ENCODE results near the gene FGF6. TPM values are rescaled to one million over a fixed set of nuclear protein-coding genes. Genes with fewer than 3 reads are reported as not detected.

The FGF6 gene
- total and polyA plus RNA-seq, 2 of the 13 experiments (the other 11 are each of a cell fraction or from before 2014, with no cell fraction given): not detected

DNA sequence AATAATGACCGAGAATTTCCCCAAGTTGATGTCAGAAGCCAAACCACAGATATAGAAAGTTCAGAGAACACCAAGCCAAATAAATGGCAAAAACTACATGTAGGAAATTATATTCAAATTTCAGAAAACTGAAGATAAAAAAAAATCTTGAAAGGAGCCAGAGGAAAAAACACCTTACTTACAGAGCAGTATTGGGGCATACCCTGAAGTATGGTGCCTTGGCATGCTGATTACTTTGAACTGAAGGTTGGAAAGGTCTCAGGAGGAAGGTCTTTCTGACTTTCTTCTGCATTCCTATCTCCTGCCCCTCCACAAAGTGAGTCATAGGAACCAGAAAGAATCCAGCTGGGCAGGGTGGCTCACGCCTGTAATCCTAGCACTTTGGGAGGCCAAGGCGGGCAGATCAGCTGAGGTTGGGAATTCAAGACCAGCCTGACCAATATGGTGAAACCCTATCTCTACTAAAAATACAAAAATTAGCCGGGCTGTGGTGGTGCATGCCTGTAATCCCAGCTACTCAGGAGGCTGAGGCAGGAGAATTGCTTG lies 8.8 kb upstream of the FGF6 start (continued):
- TF ChIP-seq, protein P1, sequence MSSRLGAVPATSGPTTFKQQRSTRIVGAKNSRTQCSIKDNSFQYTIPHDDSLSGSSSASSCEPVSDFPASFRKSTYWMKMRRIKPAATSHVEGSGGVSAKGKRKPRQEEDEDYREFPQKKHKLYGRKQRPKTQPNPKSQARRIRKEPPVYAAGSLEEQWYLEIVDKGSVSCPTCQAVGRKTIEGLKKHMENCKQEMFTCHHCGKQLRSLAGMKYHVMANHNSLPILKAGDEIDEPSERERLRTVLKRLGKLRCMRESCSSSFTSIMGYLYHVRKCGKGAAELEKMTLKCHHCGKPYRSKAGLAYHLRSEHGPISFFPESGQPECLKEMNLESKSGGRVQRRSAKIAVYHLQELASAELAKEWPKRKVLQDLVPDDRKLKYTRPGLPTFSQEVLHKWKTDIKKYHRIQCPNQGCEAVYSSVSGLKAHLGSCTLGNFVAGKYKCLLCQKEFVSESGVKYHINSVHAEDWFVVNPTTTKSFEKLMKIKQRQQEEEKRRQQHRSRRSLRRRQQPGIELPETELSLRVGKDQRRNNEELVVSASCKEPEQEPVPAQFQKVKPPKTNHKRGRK (CRISPR knock-in tag; IDR thresholded peaks at IDR 0.05): no peak
- TF ChIP-seq, protein P2, sequence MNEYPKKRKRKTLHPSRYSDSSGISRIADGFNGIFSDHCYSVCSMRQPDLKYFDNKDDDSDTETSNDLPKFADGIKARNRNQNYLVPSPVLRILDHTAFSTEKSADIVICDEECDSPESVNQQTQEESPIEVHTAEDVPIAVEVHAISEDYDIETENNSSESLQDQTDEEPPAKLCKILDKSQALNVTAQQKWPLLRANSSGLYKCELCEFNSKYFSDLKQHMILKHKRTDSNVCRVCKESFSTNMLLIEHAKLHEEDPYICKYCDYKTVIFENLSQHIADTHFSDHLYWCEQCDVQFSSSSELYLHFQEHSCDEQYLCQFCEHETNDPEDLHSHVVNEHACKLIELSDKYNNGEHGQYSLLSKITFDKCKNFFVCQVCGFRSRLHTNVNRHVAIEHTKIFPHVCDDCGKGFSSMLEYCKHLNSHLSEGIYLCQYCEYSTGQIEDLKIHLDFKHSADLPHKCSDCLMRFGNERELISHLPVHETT (CRISPR knock-in tag; conservative IDR thresholded peaks at IDR 0.05): no peak
- no peak for TF ChIP-seq ZSCAN30 (CRISPR knock-in tag; IDR thresholded peaks at IDR 0.05)
- no peak for TF ChIP-seq ZNF780A (CRISPR knock-in tag; IDR thresholded peaks at IDR 0.05)
- TF ChIP-seq, protein P3, sequence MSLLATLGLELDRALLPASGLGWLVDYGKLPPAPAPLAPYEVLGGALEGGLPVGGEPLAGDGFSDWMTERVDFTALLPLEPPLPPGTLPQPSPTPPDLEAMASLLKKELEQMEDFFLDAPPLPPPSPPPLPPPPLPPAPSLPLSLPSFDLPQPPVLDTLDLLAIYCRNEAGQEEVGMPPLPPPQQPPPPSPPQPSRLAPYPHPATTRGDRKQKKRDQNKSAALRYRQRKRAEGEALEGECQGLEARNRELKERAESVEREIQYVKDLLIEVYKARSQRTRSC (CRISPR knock-in tag; IDR thresholded peaks at IDR 0.05; ENCODE audit: low read depth): no peak
- TF ChIP-seq MTA3 (CRISPR knock-in tag; IDR thresholded peaks at IDR 0.05): no peak
- no peak for TF ChIP-seq SIN3A (IDR thresholded peaks at IDR 0.05; ENCODE audit: borderline replicate concordance, low read depth, low read length)
- no peak for TF ChIP-seq IKZF1 (IDR thresholded peaks at IDR 0.05)
- TF ChIP-seq ZNF552 (CRISPR knock-in tag; IDR thresholded peaks at IDR 0.05; ENCODE audit: borderline replicate concordance): no peak

DNA sequence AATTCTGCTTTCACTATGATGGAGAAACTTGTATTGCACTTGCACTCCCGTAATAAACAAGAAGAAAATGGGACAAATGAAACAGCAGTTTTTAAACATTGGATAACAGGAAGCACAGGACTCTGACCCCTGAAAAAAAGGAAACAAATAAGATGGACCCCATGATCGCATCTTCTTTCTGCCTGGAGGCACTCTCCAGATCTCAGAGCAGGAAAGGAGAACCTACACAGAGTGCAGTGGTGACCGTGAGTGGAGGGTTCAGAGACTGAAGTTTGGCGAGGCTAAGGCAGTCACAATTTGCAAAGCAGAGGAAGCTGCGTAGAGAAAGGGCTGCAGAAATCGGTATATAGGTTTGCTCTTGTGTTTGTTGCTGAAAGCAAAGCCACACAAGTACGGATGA lies 6.1 kb upstream of the FGF6 start:
- WGBS (ENCODE audit: low lambda C conversion rate): 16% methylated on average over 7 of the region's 7 CpGs
- FAIRE-seq: no peak
- Histone ChIP-seq H3K9me3 (ENCODE audit: low read length) (no peaks in the 10 kb centered on the region), H3K4me2 (ENCODE audit: low read depth, low read length) (no peak overlapping the region), H2AFZ (ENCODE audit: low read length) (no peak overlapping the region), H4K20me1 (ENCODE audit: insufficient read depth, low read length) (no peaks in the 10 kb centered on the region), H3K4me3 (replicated peaks in 1 of 3; ENCODE audit: insufficient read depth in 1 of 3, low read depth in 2 of 3, low read length in 3 of 3) (no peak overlapping the region), H3K4me1 (ENCODE audit: insufficient read depth, low read length) (peaks cover 22% of the 10 kb centered on the region), H3K36me3 (replicated peaks in 1 of 2; ENCODE audit: control insufficient read depth in 1 of 2, insufficient read depth in 2 of 2, low read length in 2 of 2) (no peaks in the 10 kb centered on the region), H3K9ac (ENCODE audit: insufficient read depth, low read depth, low read length) (no peak overlapping the region), H3K79me2 (ENCODE audit: insufficient read depth, low read length) (no peaks in the 10 kb centered on the region), H3K27me3 (ENCODE audit: control insufficient read depth in 1 of 2, insufficient read depth in 2 of 2, low read length in 2 of 2) (peaks cover 0 to 22% of the 10 kb centered on the region in 2 experiments; a peak in 4 of 5 replicates), H3K27ac (ENCODE audit: extremely low read length, insufficient read depth, low read length) (no peak overlapping the region)
- intact Hi-C loops (cut with micrococcal nuclease; ENCODE audit: unreplicated experiment): no loop called here
- in situ Hi-C loops (cut with HindIII; ENCODE audit: extremely low pct_ligation_motif_present, low pct_unique_long_range_greater_than_20kb): no loop called here
- no peak for DNase-seq (ENCODE audit: low spot score)
- POLR2A ChIA-PET: no interaction called here
- BruUV-seq (replicated peaks): no TSS peak
- no peak for ATAC-seq
- CTCF ChIA-PET (ENCODE audit: low intra/inter-chr PET ratio, low total read pairs): no interaction called here
- TF ChIP-seq SRY (CRISPR knock-in tag; IDR thresholded peaks at IDR 0.05) (no peak), ZSCAN31 (CRISPR knock-in tag; IDR thresholded peaks at IDR 0.05; ENCODE audit: low read depth) (no peak), RFX1 (IDR thresholded peaks at IDR 0.05) (no peak), MYC (CRISPR knock-in tag; IDR thresholded peaks at IDR 0.05; ENCODE audit: borderline replicate concordance) (no peak), SUZ12 (IDR thresholded peaks at IDR 0.05; ENCODE audit: low read depth, low read length) (no peak), LCORL (IDR thresholded peaks at IDR 0.05) (no peak), LCORL (CRISPR knock-in tag; IDR thresholded peaks at IDR 0.05) (no peak), SMARCE1 (IDR thresholded peaks at IDR 0.05; ENCODE audit: borderline replicate concordance) (no peak), ZNF232 (CRISPR knock-in tag; IDR thresholded peaks at IDR 0.05; ENCODE audit: borderline replicate concordance) (no peak), ZNF205 (CRISPR knock-in tag; IDR thresholded peaks at IDR 0.05) (no peak)
- TF ChIP-seq, protein P4, sequence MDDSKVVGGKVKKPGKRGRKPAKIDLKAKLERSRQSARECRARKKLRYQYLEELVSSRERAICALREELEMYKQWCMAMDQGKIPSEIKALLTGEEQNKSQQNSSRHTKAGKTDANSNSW (CRISPR knock-in tag; IDR thresholded peaks at IDR 0.05; ENCODE audit: borderline replicate concordance): no peak
- TF ChIP-seq, protein P5, sequence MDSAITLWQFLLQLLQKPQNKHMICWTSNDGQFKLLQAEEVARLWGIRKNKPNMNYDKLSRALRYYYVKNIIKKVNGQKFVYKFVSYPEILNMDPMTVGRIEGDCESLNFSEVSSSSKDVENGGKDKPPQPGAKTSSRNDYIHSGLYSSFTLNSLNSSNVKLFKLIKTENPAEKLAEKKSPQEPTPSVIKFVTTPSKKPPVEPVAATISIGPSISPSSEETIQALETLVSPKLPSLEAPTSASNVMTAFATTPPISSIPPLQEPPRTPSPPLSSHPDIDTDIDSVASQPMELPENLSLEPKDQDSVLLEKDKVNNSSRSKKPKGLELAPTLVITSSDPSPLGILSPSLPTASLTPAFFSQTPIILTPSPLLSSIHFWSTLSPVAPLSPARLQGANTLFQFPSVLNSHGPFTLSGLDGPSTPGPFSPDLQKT (CRISPR knock-in tag; IDR thresholded peaks at IDR 0.05; ENCODE audit: borderline replicate concordance): no peak
